ENCODE results near the gene DNM2. TPM values are rescaled to one million over a fixed set of nuclear protein-coding genes. Genes with fewer than 3 reads are reported as not detected.

Gene DNM2
- total RNA-seq, 1 experiment from 2014 or later, result 131 TPM

- TF ChIP-seq ZNF281 (CRISPR knock-in tag; IDR thresholded peaks at IDR 0.05) (no peak), ZNF263 (CRISPR knock-in tag; IDR thresholded peaks at IDR 0.05; ENCODE audit: low read depth) (no peak)
Observed at GRCh38 chr19:10842788-10843187, 124.9 kb downstream of the DNM2 start (continued).

- peaks cover 35% of the 10 kb centered on the region for H3K27me3 Mint-ChIP-seq (ENCODE audit: low read depth)
- DNase-seq (ENCODE audit: low spot score) (no peak), ATAC-seq (no peak)
- H3K27ac Mint-ChIP-seq, result no peak overlapping the region
- no peak overlapping the region for H3K4me3 Mint-ChIP-seq
- POLR2A ChIA-PET, result interaction anchor here (1.0 kb wide), 1 partner anchor 11 kb away, joined by 6 read pairs; the partner anchor contains the start of gene TMED1
- no peaks in the 10 kb centered on the region for H3K36me3 Mint-ChIP-seq
- peaks cover 10% of the 10 kb centered on the region for H3K9me3 Mint-ChIP-seq
- CTCF ChIA-PET, result interaction anchor here (1.1 to 2.4 kb wide), 5 partner anchors 9 to 18 kb away, joined by 4 to 23 read pairs (median 6); partner anchors contain the start of gene TMED1
- no peaks in the 10 kb centered on the region for H3K4me1 Mint-ChIP-seq
- TF ChIP-seq SMAD4 (CRISPR knock-in tag; IDR thresholded peaks at IDR 0.05), result no peak
- TF ChIP-seq ZBTB21 (CRISPR knock-in tag; IDR thresholded peaks at IDR 0.05; ENCODE audit: borderline replicate concordance), result no peak
- TF ChIP-seq HMGXB4 (CRISPR knock-in tag; IDR thresholded peaks at IDR 0.05), result no peak
- no peak for TF ChIP-seq USF1 (CRISPR knock-in tag; IDR thresholded peaks at IDR 0.05)
- no peak for TF ChIP-seq ATF3 (CRISPR knock-in tag; conservative IDR thresholded peaks at IDR 0.05)
- no peak for TF ChIP-seq ERG (CRISPR knock-in tag; IDR thresholded peaks at IDR 0.05)
- no peak for TF ChIP-seq FOXJ3 (CRISPR knock-in tag; IDR thresholded peaks at IDR 0.05; ENCODE audit: borderline replicate concordance)
- TF ChIP-seq STAT6 (CRISPR knock-in tag; conservative IDR thresholded peaks at IDR 0.05; ENCODE audit: low read depth), result no peak
- no peak for TF ChIP-seq ATF1 (CRISPR knock-in tag; IDR thresholded peaks at IDR 0.05)
- TF ChIP-seq CTCF (IDR thresholded peaks at IDR 0.05), result no peak
- TF ChIP-seq E2F4 (CRISPR knock-in tag; IDR thresholded peaks at IDR 0.05; ENCODE audit: borderline replicate concordance, low read depth), result no peak
- no peak for TF ChIP-seq TP53 (CRISPR knock-in tag; IDR thresholded peaks at IDR 0.05)
- TF ChIP-seq MXD4 (CRISPR knock-in tag; IDR thresholded peaks at IDR 0.05; ENCODE audit: borderline replicate concordance), result no peak
- no peak for TF ChIP-seq SP1 (CRISPR knock-in tag; conservative IDR thresholded peaks at IDR 0.05)
Observed at GRCh38 chr19:10846500-10847202, 128.8 kb downstream of the DNM2 start.

Measured in WTC11 (cell line).